NOMO-1 (cell line): ENCODE data around the gene PALLD.
"Not testable (repeated sequence)": the region's sequence is repeated elsewhere in the genome, so short reads cannot be mapped to it uniquely, and the experiment has no call there.

ENCODE experiments used
- DNase-seq, 2 experiments: peaks; one replicate each; lab custom pipeline; 2025; ENCODE audit not compliant: unreplicated experiment in 2 of 2; lab: John Stamatoyannopoulos, UW

The PALLD gene

GRCh38 chr4:168691631-168692369 is 194.9 kb downstream of the PALLD start:
- DNase-seq: no peak

GRCh38 chr4:168693750-168694490 is 197.1 kb downstream of the PALLD start:
- DNase-seq: no peak

- DNase-seq: no peak
Observed at GRCh38 chr4:168694667-168695066, 197.8 kb downstream of the PALLD start.

- no peak for DNase-seq
Observed at GRCh38 chr4:168695288-168695687, 198.4 kb downstream of the PALLD start.

- DNase-seq: no peak
Observed at GRCh38 chr4:168696280-168696679, 199.4 kb downstream of the PALLD start.

- DNase-seq: no peak
Observed at GRCh38 chr4:168696826-168697225, 200.0 kb downstream of the PALLD start.

GRCh38 chr4:168699224-168699878 is 202.5 kb downstream of the PALLD start:
- no peak for DNase-seq

- no peak for DNase-seq
Observed at GRCh38 chr4:168701061-168701460, 204.2 kb downstream of the PALLD start.

- DNase-seq: not testable (repeated sequence)
Observed at GRCh38 chr4:168702581-168703087, 205.8 kb downstream of the PALLD start.

GRCh38 chr4:168705121-168705520 is 208.3 kb downstream of the PALLD start:
- no peak for DNase-seq

GRCh38 chr4:168707205-168707604 is 210.4 kb downstream of the PALLD start:
- DNase-seq: no peak

- DNase-seq: no peak
Observed at GRCh38 chr4:168708108-168708507, 211.3 kb downstream of the PALLD start.

GRCh38 chr4:168710353-168710946 is 213.6 kb downstream of the PALLD start:
- DNase-seq: peak; percentile 37 to 41

GRCh38 chr4:168711197-168712140 is 214.6 kb downstream of the PALLD start:
- peak in 1 of 2 experiments; percentile 48 for DNase-seq

- DNase-seq: no peak
Observed at GRCh38 chr4:168712316-168712890, 215.6 kb downstream of the PALLD start.

GRCh38 chr4:168713253-168713652 is 216.4 kb downstream of the PALLD start:
- DNase-seq: no peak

- DNase-seq: no peak
Observed at GRCh38 chr4:168715896-168716295, 219.0 kb downstream of the PALLD start.

GRCh38 chr4:168716406-168717129 is 219.7 kb downstream of the PALLD start:
- no peak for DNase-seq

- DNase-seq: no peak
Observed at GRCh38 chr4:168717847-168718246, 221.0 kb downstream of the PALLD start.
